CMK (cell line): ENCODE data around the gene SLC22A9.

Source experiments
- DNase-seq: peaks from one replicate; pipeline ENCODE4 v3.0.0-alpha.2; 2010; ENCODE audit warnings: low read depth

The SLC22A9 gene

GRCh38 chr11:63444160-63444559, 74.6 kb downstream of the SLC22A9 start:
- DNase-seq: no peak

- no peak for DNase-seq
These were observed 75.5 kb downstream of the SLC22A9 start for GRCh38 chr11:63445118-63445517.

- no peak for DNase-seq
These were observed 76.1 kb downstream of the SLC22A9 start for GRCh38 chr11:63445720-63446119.

- DNase-seq: no peak
These were observed 79.1 kb downstream of the SLC22A9 start for GRCh38 chr11:63448646-63449045.

GRCh38 chr11:63459586-63459985, 90.0 kb downstream of the SLC22A9 start:
- no peak for DNase-seq
